Measurements from ENCODE around the gene RAD51B. TPM values are rescaled to one million over a fixed set of nuclear protein-coding genes. Genes with fewer than 3 reads are reported as not detected.
A peak's percentile ranks its signal among the peaks of the same experiment; 100 is the strongest.

Gene RAD51B
- total RNA-seq, 2 donors from 2014 or later, result 9.3 to 12.1 TPM

GRCh38 chr14:68523989-68524725 lies 704.6 kb downstream of the RAD51B start:
- H3K4me1 ChIP-seq (ENCODE audit: control insufficient read depth in 1 of 2, low read depth in 2 of 2), result peaks cover 36 to 80% of the 10 kb centered on the region in 2 donors
- no peaks in the 10 kb centered on the region for H3K27me3 ChIP-seq (replicated peaks; ENCODE audit: insufficient read depth)
- peak; percentile 34 for TF ChIP-seq CTCF (IDR thresholded peaks at IDR 0.05)
- no peak for ATAC-seq (ENCODE audit: insufficient number of reproducible peaks, low FRiP score, low read depth)
- no peak overlapping the region for H3K4me3 ChIP-seq
- no peaks in the 10 kb centered on the region for H3K36me3 ChIP-seq
- DNase-seq (ENCODE audit: low spot score), result no peak
- no peaks in the 10 kb centered on the region for H3K9me3 ChIP-seq
- peak overlapping the region; percentile 61 to 66 for H3K27ac ChIP-seq

GRCh38 chr14:68525516-68525915 lies 705.9 kb downstream of the RAD51B start:
- H3K4me3 ChIP-seq, result no peak overlapping the region
- peaks cover 31 to 73% of the 10 kb centered on the region in 2 donors for H3K4me1 ChIP-seq (ENCODE audit: control insufficient read depth in 1 of 2, low read depth in 2 of 2)
- DNase-seq (ENCODE audit: low spot score), result no peak
- H3K27me3 ChIP-seq (replicated peaks; ENCODE audit: insufficient read depth), result no peaks in the 10 kb centered on the region
- H3K9me3 ChIP-seq, result no peaks in the 10 kb centered on the region
- ATAC-seq (ENCODE audit: insufficient number of reproducible peaks, low FRiP score, low read depth), result no peak
- TF ChIP-seq CTCF (IDR thresholded peaks at IDR 0.05), result no peak
- no peaks in the 10 kb centered on the region for H3K36me3 ChIP-seq
- no peak overlapping the region for H3K27ac ChIP-seq

GRCh38 chr14:68526512-68527091 lies 707.0 kb downstream of the RAD51B start:
- peaks cover 5% of the 10 kb centered on the region for H3K9me3 ChIP-seq
- no peak for TF ChIP-seq CTCF (IDR thresholded peaks at IDR 0.05)
- ATAC-seq (ENCODE audit: insufficient number of reproducible peaks, low FRiP score, low read depth), result peak; percentile 69
- H3K36me3 ChIP-seq, result no peaks in the 10 kb centered on the region
- H3K4me1 ChIP-seq (ENCODE audit: control insufficient read depth in 1 of 2, low read depth in 2 of 2), result peaks cover 31 to 67% of the 10 kb centered on the region in 2 donors
- peak; percentile 38 for DNase-seq (ENCODE audit: low spot score)
- H3K4me3 ChIP-seq, result peak overlapping the region; percentile 12
- no peaks in the 10 kb centered on the region for H3K27me3 ChIP-seq (replicated peaks; ENCODE audit: insufficient read depth)
- H3K27ac ChIP-seq, result peak overlapping the region; percentile 73 to 78

- Histone ChIP-seq H3K27me3 (replicated peaks; ENCODE audit: insufficient read depth) (no peaks in the 10 kb centered on the region), H3K9me3 (peaks cover 5% of the 10 kb centered on the region), H3K27ac (peak overlapping the region; percentile 73 to 78), H3K4me1 (ENCODE audit: control insufficient read depth in 1 of 2, low read depth in 2 of 2) (peaks cover 30 to 60% of the 10 kb centered on the region in 2 donors), H3K4me3 (peak overlapping the region; percentile 12), H3K36me3 (no peaks in the 10 kb centered on the region)
- TF ChIP-seq CTCF (IDR thresholded peaks at IDR 0.05), result no peak
- no peak for DNase-seq (ENCODE audit: low spot score)
- ATAC-seq (ENCODE audit: insufficient number of reproducible peaks, low FRiP score, low read depth), result peak; percentile 63
Measured at GRCh38 chr14:68527329-68527851, 707.8 kb downstream of the RAD51B start.

GRCh38 chr14:68528040-68528687 lies 708.6 kb downstream of the RAD51B start:
- Histone ChIP-seq H3K4me1 (ENCODE audit: control insufficient read depth in 1 of 2, low read depth in 2 of 2) (peaks cover 24 to 52% of the 10 kb centered on the region in 2 donors), H3K27me3 (replicated peaks; ENCODE audit: insufficient read depth) (no peaks in the 10 kb centered on the region), H3K27ac (peak overlapping the region; percentile 59 to 73), H3K36me3 (no peaks in the 10 kb centered on the region), H3K4me3 (no peak overlapping the region), H3K9me3 (peaks cover 5% of the 10 kb centered on the region)
- TF ChIP-seq CTCF (IDR thresholded peaks at IDR 0.05), result no peak
- DNase-seq (ENCODE audit: low spot score) (no peak), ATAC-seq (ENCODE audit: insufficient number of reproducible peaks, low FRiP score, low read depth) (no peak)

Data from thoracic aorta (tissue), 2 donors.